ENCODE data around the gene NEAT1. TPM values are rescaled to one million over a fixed set of nuclear protein-coding genes. Genes with fewer than 3 reads are reported as not detected.

The NEAT1 gene
- total and polyA plus RNA-seq, 9 of the 15 experiments (the other 6 are each of a cell fraction or from before 2014, with no cell fraction given): 20.1 to 389 (median 62.8) TPM

GRCh38 chr11:65448418-65449105 is 26.0 kb downstream of the NEAT1 start:
- CTCF ChIA-PET (ENCODE audit: low intra/inter-chr PET ratio): no interaction called here
- H3K27ac ChIP-seq (ENCODE audit: extremely low read depth, low read depth, low read length): peak overlapping the region; percentile 64
- 0 out of 2 replicates have a peak, but pooled peaks have one; percentile 17 for TF ChIP-seq FOXJ2 (tag; IDR thresholded peaks at IDR 0.05)
- TF ChIP-seq ZBTB7A (IDR thresholded peaks at IDR 0.05; ENCODE audit: borderline replicate concordance, control insufficient read depth, low read depth, low read length): peak; percentile 86; the same call in 1 of the 2 replicates
- 0 out of 4 replicates have a peak, but pooled peaks of 1 of the 2 experiments have one; percentile 46 for TF ChIP-seq ZMIZ1 (IDR thresholded peaks at IDR 0.05; ENCODE audit: low read depth in 2 of 2, low read length in 2 of 2)
- TF ChIP-seq ZBED1 (IDR thresholded peaks at IDR 0.05): no peak
- peak; percentile 12 for TF ChIP-seq KAT2B (IDR thresholded peaks at IDR 0.05; ENCODE audit: low read depth, low read length)
- TF ChIP-seq ZKSCAN1 (IDR thresholded peaks at IDR 0.05; ENCODE audit: low read depth, low read length): peak; percentile 97
- TF ChIP-seq TFAP4 (CRISPR knock-in tag; IDR thresholded peaks at IDR 0.05; ENCODE audit: borderline replicate concordance): peak; percentile 83
- 0 out of 2 replicates have a peak, but pooled peaks have one; percentile 14 for TF ChIP-seq SPI1 (IDR thresholded peaks at IDR 0.05; ENCODE audit: borderline replicate concordance, low read depth, low read length)
- TF ChIP-seq GATA2 (CRISPR knock-in tag; IDR thresholded peaks at IDR 0.05): peak; percentile 28; the same call in 1 of the 2 replicates
- peak; percentile 13; the same call in 1 of the 2 replicates for TF ChIP-seq MYC (IDR thresholded peaks at IDR 0.05; ENCODE audit: low read depth, low read length)
- no peak for TF ChIP-seq MYC (CRISPR knock-in tag; IDR thresholded peaks at IDR 0.05; ENCODE audit: borderline replicate concordance, low read depth)
- 0 out of 4 replicates have a peak, but pooled peaks of 1 of the 2 experiments have one; percentile 30 for TF ChIP-seq MAZ (CRISPR knock-in tag; conservative IDR thresholded peaks at IDR 0.05 in 1 of 2, IDR thresholded peaks at IDR 0.05 in 1 of 2)
- TF ChIP-seq E2F6 (IDR thresholded peaks at IDR 0.05; ENCODE audit: borderline replicate concordance in 1 of 2, extremely low read depth in 1 of 2, insufficient read depth in 1 of 2, insufficient read length in 1 of 2, low read depth in 1 of 2, low read length in 1 of 2, poor library complexity in 1 of 2, severe bottlenecking in 1 of 2): peak; percentile 18 to 22
- peak; percentile 55 for TF ChIP-seq TCF3 (CRISPR knock-in tag; IDR thresholded peaks at IDR 0.05)

More at GRCh38 chr11:65448418-65449105, 26.0 kb downstream of the NEAT1 start:
- Histone ChIP-seq H3K79me2 (ENCODE audit: control insufficient read depth, insufficient read depth, low read length) (0 out of 3 replicates have a peak, but pooled peaks cover 1% of the 10 kb centered on the region), H3K27me3 (ENCODE audit: control insufficient read depth in 2 of 2, insufficient read depth in 2 of 2, low read length in 2 of 2) (no peaks in the 10 kb centered on the region), H3K4me1 (replicated peaks in 1 of 2; ENCODE audit: control insufficient read depth in 2 of 2, insufficient read depth in 2 of 2, low read length in 2 of 2) (peaks cover 17 to 46% of the 10 kb centered on the region in 2 experiments; a peak in 4 of 5 replicates), H2AFZ (ENCODE audit: low read depth, low read length) (peak overlapping the region; percentile 67; the same call in 1 of the 2 replicates), H3K4me2 (ENCODE audit: insufficient read depth, low read length) (peak overlapping the region; percentile 51), H3K9ac (ENCODE audit: insufficient read depth in 1 of 2, low read depth in 2 of 2, low read length in 2 of 2) (peak overlapping the region; percentile 32 to 83; a peak in 3 of 4 replicates), H3K4me3 (no peak overlapping the region), H4K20me1 (replicated peaks; ENCODE audit: control insufficient read depth, insufficient read depth, low read length) (0 out of 2 replicates have a peak, but pooled peaks cover 7% of the 10 kb centered on the region), H3K9me3 (replicated peaks; ENCODE audit: control insufficient read depth, insufficient read depth, low read depth, low read length) (no peaks in the 10 kb centered on the region), H3K9me1 (ENCODE audit: control insufficient read depth, insufficient read depth, low read length) (no peaks in the 10 kb centered on the region), H3K36me3 (ENCODE audit: control insufficient read depth, insufficient read depth, low read length) (peaks cover 23% of the 10 kb centered on the region; the same call in 2 of the 3 replicates)
- POLR2A ChIA-PET: interaction anchor here (0.9 to 12.0 kb wide), 9 partner anchors 9 to 56 kb away, joined by 3 to 309 read pairs (median 12); partner anchors contain the start of genes MALAT1 and NEAT1
- peak; percentile 78 for FAIRE-seq
- in situ Hi-C loops (cut with MboI) (no loop called here), intact Hi-C loops (cut with micrococcal nuclease) (no loop called here)
- 33% methylated on average over 3 of the region's 3 CpGs for WGBS (ENCODE audit: insufficient coverage, low coverage, missing lambda C conversion rate)
- ATAC-seq: peak; percentile 82
- no TSS peak for BruUV-seq (replicated peaks)
- peak; percentile 73 to 90 (median 78) for DNase-seq (ENCODE audit: extremely low read depth in 1 of 4, low spot score in 3 of 4)

Measured in K562 (cell line).